Right atrium auricular region (tissue), 2 donors: Measurements from ENCODE around the gene NOTCH4. TPM values are rescaled to one million over a fixed set of nuclear protein-coding genes. Genes with fewer than 3 reads are reported as not detected.

Experiments used
- DNase-seq: peaks from one replicate; pipeline ENCODE4 v3.0.0-alpha.2; 2019; ENCODE audit warnings: low spot score
- H3K27ac ChIP-seq, 2 donors: fragments of 200-600 bp; sonication (generic); 1 replicate in 1 of 2; 2 replicates in 1 of 2; pipeline ENCODE4 v1.5.1; 2016 to 2019
- H3K27me3 ChIP-seq, 2 donors: fragments of 200-600 bp; sonication (generic); one replicate each; pipeline versions ENCODE4 v1.5.1 to v1.6.0; 2017 to 2019
- H3K36me3 ChIP-seq: fragments of 200-600 bp; sonication (generic); one replicate; pipeline ENCODE4 v1.5.1; 2016
- H3K4me1 ChIP-seq, 2 donors: fragments of 200-600 bp; sonication (generic); one replicate each; pipeline versions ENCODE4 v1.5.1 to v1.6.0; 2017 to 2019
- H3K4me3 ChIP-seq, 2 donors: fragments of 200-600 bp; sonication (generic); 1 replicate in 1 of 2; 2 replicates in 1 of 2; pipeline ENCODE4 v1.5.1; 2017 to 2019; ENCODE audit warnings: mild to moderate bottlenecking in 1 of 2, moderate library complexity in 1 of 2
- H3K9me3 ChIP-seq, 2 donors: fragments of 200-600 bp; sonication (generic); one replicate each; pipeline ENCODE4 v1.5.1; 2019
- CTCF ChIP-seq, 2 donors: fragments of 200-600 bp; sonication (generic); IDR thresholded peaks; one replicate each; pipeline ENCODE4 v1.5.1; 2019; ENCODE audit warnings: antibody characterized with exemption in 2 of 2
- total RNA-seq, 2 donors: library from RNA; depleted of rRNA; stranded (reverse); fragments of >200 nt; gene quantifications; one replicate each; pipeline ENCODE4 v1.1.0, GENCODE V29; 2016

NOTCH4 gene
- total RNA-seq, 2 donors from 2014 or later = 16.2 to 22.5 TPM

- Histone ChIP-seq H3K4me1 (no peaks in the 10 kb centered on the region), H3K27ac (peak within 1 kb of the TSS; percentile 35 to 51), H3K36me3 (peaks cover 63% of the 10 kb centered on the region), H3K4me3 (no peak within 1 kb of the TSS), H3K9me3 (no peaks in the 10 kb centered on the region), H3K27me3 (no peaks in the 10 kb centered on the region)
- no peak for TF ChIP-seq CTCF (IDR thresholded peaks at IDR 0.05)
- no peak for DNase-seq
These were observed 59.6 kb downstream of the NOTCH4 start, which contains the start of gene EGFL8 for GRCh38 chr6:32164295-32164694. Gene EGFL8, plus strand, starts transcription at chr6:32164595. Its CDS starts 1,571 bp downstream, at chr6:32166166.

GRCh38 chr6:32163559-32164258 is 60.2 kb downstream of the NOTCH4 start:
- peaks cover 62% of the 10 kb centered on the region for H3K36me3 ChIP-seq
- no peak overlapping the region for H3K4me3 ChIP-seq
- no peak for TF ChIP-seq CTCF (IDR thresholded peaks at IDR 0.05)
- peak overlapping the region; percentile 35 to 51 for H3K27ac ChIP-seq
- H3K9me3 ChIP-seq = no peaks in the 10 kb centered on the region
- no peaks in the 10 kb centered on the region for H3K4me1 ChIP-seq
- H3K27me3 ChIP-seq = no peaks in the 10 kb centered on the region
- no peak for DNase-seq

GRCh38 chr6:32158052-32158451 is 65.8 kb downstream of the NOTCH4 start:
- H3K4me1 ChIP-seq = peaks cover 0 to 20% of the 10 kb centered on the region in 2 donors
- no peak overlapping the region for H3K27ac ChIP-seq
- H3K4me3 ChIP-seq = no peak overlapping the region
- H3K27me3 ChIP-seq = no peaks in the 10 kb centered on the region
- H3K36me3 ChIP-seq = peaks cover 49% of the 10 kb centered on the region
- DNase-seq = no peak
- H3K9me3 ChIP-seq = no peaks in the 10 kb centered on the region
- no peak for TF ChIP-seq CTCF (IDR thresholded peaks at IDR 0.05)

GRCh38 chr6:32156891-32157290 is 67.0 kb downstream of the NOTCH4 start:
- Histone ChIP-seq H3K36me3 (peaks cover 41% of the 10 kb centered on the region), H3K27me3 (no peaks in the 10 kb centered on the region), H3K4me1 (peaks cover 0 to 31% of the 10 kb centered on the region in 2 donors), H3K4me3 (no peak overlapping the region), H3K27ac (no peak overlapping the region), H3K9me3 (no peaks in the 10 kb centered on the region)
- no peak for DNase-seq
- TF ChIP-seq CTCF (IDR thresholded peaks at IDR 0.05) = no peak

GRCh38 chr6:32154514-32155161 is 69.2 kb downstream of the NOTCH4 start:
- Histone ChIP-seq H3K4me1 (peaks cover 0 to 36% of the 10 kb centered on the region in 2 donors), H3K27ac (peak overlapping the region; percentile 90 to 92), H3K4me3 (peak overlapping the region; percentile 71 to 72), H3K27me3 (no peaks in the 10 kb centered on the region), H3K9me3 (no peaks in the 10 kb centered on the region), H3K36me3 (peaks cover 37% of the 10 kb centered on the region)
- TF ChIP-seq CTCF (IDR thresholded peaks at IDR 0.05) = peak; percentile 14 to 72
- DNase-seq = peak; percentile 70
